GM18499 (cell line): ENCODE results near the gene RBP3.

Source experiments
- ATAC-seq: cut with Tn5 transposase; IDR thresholded peaks from one replicate; pipeline ENCODE4 v1.9.1; 2021; ENCODE audit warnings: moderate number of reproducible peaks; ENCODE audit not compliant: insufficient read depth, unreplicated experiment

Gene RBP3

GRCh38 chr10:47369251-47369894 lies 21.2 kb downstream of the RBP3 start:
- no peak for ATAC-seq

DNA sequence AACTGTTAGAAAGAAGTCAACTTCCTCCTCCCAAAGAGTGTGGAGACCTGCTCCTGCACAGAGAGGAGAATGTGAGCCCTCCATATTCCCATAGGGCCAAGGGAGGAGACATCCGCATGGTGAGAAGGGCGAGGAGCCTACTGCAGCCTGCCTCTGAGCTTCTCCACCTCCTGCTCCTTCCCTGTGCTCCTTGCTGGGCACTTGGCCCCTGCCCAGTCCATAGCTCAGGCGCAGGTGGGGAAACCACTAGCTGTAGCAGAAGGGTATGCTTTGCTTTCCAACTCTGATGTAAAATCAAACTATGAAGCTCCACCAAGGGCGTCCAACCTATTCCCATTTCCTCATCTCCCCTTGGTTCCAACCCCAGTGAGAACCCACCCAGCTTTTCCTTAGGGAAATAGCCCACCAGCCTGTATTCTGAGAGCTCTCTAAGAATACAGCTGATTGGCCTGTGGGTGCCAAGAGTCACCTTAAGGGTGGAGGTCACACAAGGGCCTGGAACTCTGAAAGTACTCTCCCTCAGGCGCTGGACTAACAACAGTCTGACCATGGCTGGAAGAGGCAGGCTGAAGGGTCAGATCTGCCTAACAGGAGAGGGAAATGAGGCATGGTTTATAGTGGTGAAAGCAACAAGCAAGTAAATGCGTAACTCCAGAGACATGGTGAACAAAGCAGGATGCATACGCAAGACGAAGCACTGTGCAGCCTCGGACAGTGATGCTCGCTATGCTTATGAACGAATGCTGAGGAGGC lies 22.0 kb downstream of the RBP3 start:
- no peak for ATAC-seq

GRCh38 chr10:47370878-47371277 lies 22.7 kb downstream of the RBP3 start:
- ATAC-seq: no peak

DNA sequence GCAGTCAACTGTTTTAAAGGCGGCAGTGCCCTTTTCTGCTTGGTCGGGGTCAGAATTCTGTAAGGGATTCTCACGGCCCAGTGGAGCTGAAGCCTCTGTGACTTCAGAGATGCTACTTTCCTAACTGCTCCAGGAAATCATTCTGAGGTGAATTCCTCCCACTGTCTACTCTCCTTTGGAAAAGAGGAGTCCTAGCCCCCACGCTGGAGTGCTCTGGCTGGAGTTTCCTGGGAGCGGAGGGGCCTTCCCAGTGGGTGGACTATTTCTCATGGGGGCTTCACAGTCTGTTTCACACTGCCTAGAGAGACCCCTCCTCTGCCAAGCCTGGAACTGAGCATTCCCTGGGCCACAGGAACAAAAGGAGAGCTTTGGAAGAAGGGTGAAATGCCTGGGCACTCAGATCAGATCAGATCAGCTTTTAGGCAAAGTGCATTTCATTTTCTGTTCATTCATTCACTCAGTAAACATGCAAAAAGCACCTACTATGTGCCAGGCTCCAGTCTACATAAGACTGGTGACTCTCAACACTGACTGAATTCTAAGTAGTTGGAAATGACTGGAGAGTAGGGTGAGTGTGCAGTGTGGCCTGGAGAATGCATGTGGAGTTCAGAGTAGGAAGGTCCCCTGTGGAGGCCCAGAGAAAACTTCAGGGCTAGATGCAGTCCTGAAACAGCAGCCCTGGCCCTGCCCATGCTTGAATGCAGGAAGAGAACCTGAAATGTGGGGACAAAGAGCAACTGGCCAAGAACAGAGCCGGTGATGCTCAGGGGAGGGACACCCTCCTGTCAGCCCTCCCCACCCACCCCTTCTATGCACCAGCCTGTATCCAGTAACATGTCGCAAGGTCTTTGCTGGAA lies 23.7 kb downstream of the RBP3 start:
- ATAC-seq: no peak

DNA sequence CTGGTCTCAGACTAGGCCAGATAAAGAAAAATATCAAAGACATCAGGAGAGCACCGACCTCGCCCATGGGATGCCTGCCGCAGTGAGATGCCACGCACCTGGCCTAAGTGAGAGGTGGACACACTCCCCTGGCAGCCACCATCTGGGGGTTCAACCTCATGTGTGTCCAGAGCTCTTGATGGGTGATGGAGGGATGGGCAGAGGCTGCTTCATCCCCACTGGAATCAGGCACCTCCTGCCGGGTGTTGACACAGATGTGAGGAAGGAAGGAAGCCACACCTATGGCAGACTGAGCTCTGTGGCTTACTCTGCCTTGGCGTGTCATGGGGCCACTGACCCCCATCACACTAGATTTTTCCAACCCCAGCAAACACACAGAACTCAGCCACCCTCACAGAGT lies 24.6 kb downstream of the RBP3 start:
- no peak for ATAC-seq

GRCh38 chr10:47374611-47375536 lies 26.7 kb downstream of the RBP3 start:
- no peak for ATAC-seq

DNA sequence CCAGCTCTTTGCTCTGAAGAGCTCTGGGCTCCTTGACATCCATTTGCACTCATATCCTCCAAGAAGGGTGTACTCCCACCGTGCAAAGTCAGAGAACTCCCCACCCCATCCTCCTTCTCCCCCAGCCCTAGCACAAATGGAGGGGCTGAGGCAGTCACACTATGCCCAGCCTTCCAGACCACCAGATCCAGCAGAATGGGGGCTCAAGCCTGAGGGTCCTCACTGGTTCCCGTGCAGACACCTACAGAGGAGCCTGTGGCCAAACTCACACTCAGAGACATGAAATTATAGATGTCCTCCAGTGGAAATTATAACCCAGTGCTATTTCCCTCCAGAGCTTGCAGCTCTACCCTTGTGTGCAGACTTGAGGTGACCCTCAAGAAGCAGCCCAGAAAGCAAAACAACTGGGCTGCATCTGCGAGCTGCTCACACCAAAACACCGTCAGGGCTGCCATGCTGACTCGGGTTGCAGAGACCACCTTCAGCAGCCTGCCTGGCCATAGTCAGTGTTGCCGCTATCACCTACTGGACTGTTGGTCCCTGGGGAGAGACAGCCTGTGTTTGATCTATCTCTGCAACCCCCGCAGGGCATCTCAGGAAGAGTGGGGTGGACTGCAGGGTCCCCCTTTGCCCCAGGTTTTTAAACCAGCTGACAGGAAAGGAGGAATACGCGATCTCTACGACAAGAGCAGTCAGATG lies 28.5 kb downstream of the RBP3 start:
- no peak for ATAC-seq

DNA sequence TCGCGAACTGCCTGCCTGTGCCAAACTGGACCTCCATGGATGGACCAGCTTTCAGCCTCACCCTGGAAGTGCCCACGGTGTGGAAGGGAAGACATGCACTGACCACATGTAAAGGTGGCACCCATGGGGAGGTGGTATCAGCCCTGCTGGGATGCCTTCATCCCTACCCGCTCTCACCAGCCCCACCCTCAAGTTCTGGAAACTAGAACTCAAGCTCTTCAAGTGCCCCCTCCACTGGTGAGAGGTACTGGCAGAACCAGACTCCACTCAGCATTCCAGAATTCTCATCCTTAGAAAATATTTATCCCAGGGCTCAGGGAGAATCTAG lies 30.0 kb downstream of the RBP3 start:
- no peak for ATAC-seq

- ATAC-seq: no peak
Measured at GRCh38 chr10:47378606-47379444, 30.7 kb downstream of the RBP3 start.

- no peak for ATAC-seq
Measured at GRCh38 chr10:47379445-47379785, 31.3 kb downstream of the RBP3 start.

DNA sequence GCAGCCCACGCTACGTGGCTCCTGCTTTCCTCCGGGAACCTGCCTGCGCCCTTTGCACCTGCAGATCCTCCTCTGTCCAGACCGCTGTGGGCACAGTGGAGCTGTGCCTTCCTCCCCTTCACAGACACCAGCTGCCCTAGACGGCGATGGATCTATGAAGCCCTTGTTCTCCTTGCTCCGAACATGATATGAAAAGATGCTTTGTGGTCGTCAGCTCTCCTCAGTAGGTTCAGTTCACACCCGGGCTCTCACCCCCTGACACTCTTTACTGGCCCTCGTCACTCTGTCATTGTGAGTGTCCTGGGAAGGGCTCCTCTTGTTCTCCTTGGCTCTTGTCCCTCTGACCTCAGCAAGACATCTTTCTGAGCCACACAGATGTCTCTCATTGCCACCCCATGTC lies 31.7 kb downstream of the RBP3 start:
- no peak for ATAC-seq

- no peak for ATAC-seq
Measured at GRCh38 chr10:47380341-47381102, 32.4 kb downstream of the RBP3 start.

DNA sequence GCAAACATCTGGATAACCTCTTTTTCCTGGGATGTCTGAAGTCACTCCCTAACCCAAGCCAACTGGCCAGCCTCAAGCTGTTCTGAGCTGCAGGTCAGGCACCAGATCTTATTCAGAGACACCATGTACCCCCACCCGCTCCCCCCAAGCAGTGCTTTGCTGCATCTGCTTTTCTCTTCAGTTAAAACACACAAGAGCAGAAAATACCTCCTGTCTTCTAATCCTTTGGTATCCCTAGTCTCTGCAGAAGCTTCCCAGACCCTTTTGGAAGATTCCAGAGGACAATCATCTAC lies 32.9 kb downstream of the RBP3 start:
- ATAC-seq: no peak

DNA sequence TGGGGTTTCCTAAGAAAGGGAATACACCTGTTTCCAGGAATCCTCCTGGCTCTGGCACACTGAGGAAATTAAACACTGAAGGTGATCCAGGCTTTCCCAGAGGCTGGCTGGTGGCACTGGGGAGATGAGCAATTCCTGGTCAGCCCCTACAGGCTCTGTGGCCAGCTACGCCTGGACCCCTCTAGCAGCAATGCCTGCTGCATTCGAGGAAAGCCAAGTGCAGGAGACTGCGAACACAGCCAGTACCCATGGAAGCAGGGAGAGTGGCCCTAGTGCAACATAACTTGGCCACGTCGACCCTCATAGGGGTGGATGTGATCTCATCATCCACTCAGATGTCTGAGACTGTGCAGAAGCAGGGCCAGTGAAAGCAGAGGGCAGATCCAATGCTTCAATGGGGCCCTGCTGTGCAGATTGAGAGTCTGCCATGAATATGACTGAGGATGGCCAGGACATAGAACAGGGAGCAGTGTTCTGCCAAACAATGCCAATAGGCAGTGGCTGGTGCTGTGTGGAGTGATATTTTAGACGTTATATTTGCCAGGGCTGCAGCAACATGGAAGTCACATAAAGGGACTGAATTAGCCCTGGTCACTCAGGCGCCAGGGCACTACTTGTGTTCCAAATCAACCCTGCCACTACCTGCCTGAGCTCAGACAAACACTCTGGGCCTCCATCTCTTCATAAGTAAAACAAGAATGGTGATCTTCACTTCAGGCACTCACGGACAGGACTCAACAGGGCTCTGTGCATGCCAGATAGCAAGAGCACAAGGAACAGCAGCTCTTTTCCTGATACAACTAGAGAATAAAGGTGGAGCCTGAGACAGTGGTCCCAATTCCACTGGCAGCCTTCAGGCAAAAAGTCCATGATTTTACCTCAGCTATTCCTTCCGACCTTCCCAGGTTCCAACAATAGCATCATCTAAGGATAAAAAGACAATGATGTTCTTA lies 33.5 kb downstream of the RBP3 start:
- ATAC-seq: no peak

GRCh38 chr10:47383261-47384147 lies 35.3 kb downstream of the RBP3 start:
- ATAC-seq: no peak

- no peak for ATAC-seq
Measured at GRCh38 chr10:47384148-47384921, 36.2 kb downstream of the RBP3 start, which contains the start of gene ZNF488. ZNF488 (minus strand) TSS chr10:47384293; CDS start chr10:47368829, 15,464 bp downstream.
